Gastroesophageal sphincter (tissue), 4 donors: ENCODE data around the gene COMMD9. TPM values are rescaled to one million over a fixed set of nuclear protein-coding genes. Genes with fewer than 3 reads are reported as not detected.

Experiments
- ATAC-seq: fragments of 150-250 bp; one replicate; pipeline ENCODE4 v1.9.1; 2016; ENCODE audit warnings: mild to moderate bottlenecking, moderate library complexity
- H3K27ac ChIP-seq, 4 donors: fragments of 200-600 bp; sonication (generic) in 3 of 4; 1 replicate in 3 of 4; 2 replicates in 1 of 4; pipeline ENCODE4 v1.5.1; 2016 to 2019
- H3K27me3 ChIP-seq: fragments of 200-600 bp; sonication (generic); one replicate; pipeline ENCODE4 v1.5.1; 2019
- H3K36me3 ChIP-seq, 2 donors: fragments of 200-600 bp; sonication (generic); one replicate each; pipeline ENCODE4 v1.5.1; 2019; ENCODE audit warnings: control low read depth in 1 of 2
- H3K4me1 ChIP-seq, 3 donors: fragments of 200-600 bp; sonication (generic); 1 replicate in 2 of 3; 2 replicates in 1 of 3; pipeline ENCODE4 v1.5.1; 2016 to 2019; ENCODE audit warnings: control low read depth in 2 of 3
- H3K4me3 ChIP-seq, 2 donors: fragments of 200-600 bp; sonication (generic); one replicate each; pipeline ENCODE4 v1.5.1; 2019; ENCODE audit warnings: mild to moderate bottlenecking in 1 of 2, moderate library complexity in 1 of 2
- H3K9me3 ChIP-seq, 3 donors: fragments of 200-600 bp; sonication (generic); one replicate each; pipeline ENCODE4 v1.5.1; 2017 to 2019; ENCODE audit warnings: control low read depth in 2 of 3
- CTCF ChIP-seq, 4 experiments: fragments of 200-600 bp in 2 of 4; fragments of 450-650 bp in 2 of 4; sonication (generic) in 1 of 4; IDR thresholded peaks; one replicate each; pipeline ENCODE4 v1.5.1; 2017 to 2019; ENCODE audit warnings: antibody characterized with exemption in 4 of 4, mild to moderate bottlenecking in 2 of 4, moderate library complexity in 2 of 4
- EP300 ChIP-seq: sonication (generic); formaldehyde crosslinking; IDR thresholded peaks from one replicate; pipeline ENCODE4 v1.6.1; 2017; ENCODE audit warnings: antibody characterized with exemption, mild to moderate bottlenecking
- POLR2A ChIP-seq, 2 donors: fragments of 450-650 bp; IDR thresholded peaks; one replicate each; pipeline ENCODE4 v1.6.1; 2017; ENCODE audit warnings: antibody characterized with exemption in 2 of 2, mild to moderate bottlenecking in 2 of 2, moderate library complexity in 1 of 2
- POLR2AphosphoS5 ChIP-seq: sonication (generic); formaldehyde crosslinking; IDR thresholded peaks from one replicate; pipeline ENCODE4 v1.6.1; 2017; ENCODE audit warnings: antibody characterized with exemption
- WGBS, 2 donors: methylation state at CpG; one replicate each; pipeline ENCODE4 v1.1.5; 2018; ENCODE audit warnings: low coverage in 1 of 2; 5-methylcytosine and 5-hydroxymethylcytosine counted together
- total RNA-seq, 4 donors: library from RNA; depleted of rRNA; stranded (reverse); fragments of >200 nt; gene quantifications; one replicate each; pipeline ENCODE4 v1.1.0, GENCODE V29; 2016

The COMMD9 gene
- total RNA-seq, 4 donors from 2014 or later = 19.7 to 26.5 (median 25.5) TPM

- ATAC-seq = no peak
- TF ChIP-seq POLR2AphosphoS5 (peak; percentile 17), EP300 (no peak), CTCF (IDR thresholded peaks at IDR 0.05) (no peak), POLR2A (IDR thresholded peaks at IDR 0.05) (no peak)
- no peaks in the 10 kb centered on the region for H3K36me3 ChIP-seq
- no peak overlapping the region for H3K4me3 ChIP-seq
- H3K9me3 ChIP-seq = no peaks in the 10 kb centered on the region
- H3K4me1 ChIP-seq = no peaks in the 10 kb centered on the region
- H3K27ac ChIP-seq = no peak overlapping the region
- WGBS, 2 donors = 79 to 100% methylated on average over 1 of the region's 1 CpG
- no peaks in the 10 kb centered on the region for H3K27me3 ChIP-seq
These were observed 50.3 kb downstream of the COMMD9 start for GRCh38 chr11:36238881-36239280.

GRCh38 chr11:36238036-36238631, 51.1 kb downstream of the COMMD9 start:
- no peaks in the 10 kb centered on the region for H3K9me3 ChIP-seq
- no peaks in the 10 kb centered on the region for H3K27me3 ChIP-seq
- no peak overlapping the region for H3K27ac ChIP-seq
- no peaks in the 10 kb centered on the region for H3K36me3 ChIP-seq
- no peak for ATAC-seq
- H3K4me3 ChIP-seq = no peak overlapping the region
- H3K4me1 ChIP-seq = no peaks in the 10 kb centered on the region
- TF ChIP-seq EP300 (no peak), POLR2A (IDR thresholded peaks at IDR 0.05) (no peak), POLR2AphosphoS5 (no peak), CTCF (IDR thresholded peaks at IDR 0.05) (no peak)

- Histone ChIP-seq H3K27ac (no peak overlapping the region), H3K36me3 (no peaks in the 10 kb centered on the region), H3K4me1 (no peaks in the 10 kb centered on the region), H3K27me3 (no peaks in the 10 kb centered on the region), H3K9me3 (no peaks in the 10 kb centered on the region), H3K4me3 (no peak overlapping the region)
- no peak for TF ChIP-seq POLR2AphosphoS5
- TF ChIP-seq EP300 = no peak
- TF ChIP-seq CTCF (IDR thresholded peaks at IDR 0.05) = no peak
- no peak for TF ChIP-seq POLR2A (IDR thresholded peaks at IDR 0.05)
- no peak for ATAC-seq
These were observed 51.8 kb downstream of the COMMD9 start for GRCh38 chr11:36237391-36237790.

DNA sequence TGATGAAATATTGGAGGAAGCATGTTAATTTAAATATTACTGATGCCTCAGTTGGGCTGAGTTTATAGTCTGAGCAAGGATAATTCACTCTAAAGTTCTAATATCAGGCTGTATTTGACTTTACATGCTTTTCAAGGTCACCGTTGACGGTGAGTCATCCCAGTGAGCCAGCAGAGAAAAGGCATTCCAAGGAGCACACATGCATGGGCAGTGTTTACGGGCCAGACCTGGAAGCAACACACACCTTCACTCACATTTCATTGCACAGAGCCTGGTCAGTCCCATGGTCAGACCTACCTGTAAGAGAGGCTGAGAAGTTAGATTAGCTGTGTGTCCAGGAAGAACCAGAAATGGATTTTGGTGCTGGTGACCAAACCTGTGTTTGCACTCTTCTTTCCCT, 53.5 kb downstream of the COMMD9 start:
- H3K9me3 ChIP-seq = no peaks in the 10 kb centered on the region
- WGBS, 2 donors = 72 to 95% methylated on average over 2 to 3 of the region's 3 CpGs
- no peaks in the 10 kb centered on the region for H3K36me3 ChIP-seq
- ATAC-seq = no peak
- no peak overlapping the region for H3K27ac ChIP-seq
- peaks cover 0 to 14% (median 0%) of the 10 kb centered on the region in 3 donors for H3K4me1 ChIP-seq
- H3K4me3 ChIP-seq = no peak overlapping the region
- no peak for TF ChIP-seq POLR2A (IDR thresholded peaks at IDR 0.05)
- no peaks in the 10 kb centered on the region for H3K27me3 ChIP-seq

- Histone ChIP-seq H3K27me3 (no peaks in the 10 kb centered on the region), H3K27ac (no peak overlapping the region), H3K4me3 (no peak overlapping the region), H3K36me3 (no peaks in the 10 kb centered on the region), H3K4me1 (peaks cover 0 to 21% (median 0%) of the 10 kb centered on the region in 3 donors), H3K9me3 (no peaks in the 10 kb centered on the region)
- 94 to 100% methylated on average over 1 to 2 of the region's 2 CpGs for WGBS, 2 donors
- ATAC-seq = no peak
- TF ChIP-seq POLR2AphosphoS5 (no peak), POLR2A (IDR thresholded peaks at IDR 0.05) (no peak), CTCF (IDR thresholded peaks at IDR 0.05) (no peak), EP300 (no peak)
These were observed 54.4 kb downstream of the COMMD9 start for GRCh38 chr11:36234825-36235224.
